ENCODE data around the gene PPWD1. TPM values are rescaled to one million over a fixed set of nuclear protein-coding genes. Genes with fewer than 3 reads are reported as not detected.

The PPWD1 gene
- total RNA-seq, 1 donor from 2014 or later = 55.5 TPM

DNA sequence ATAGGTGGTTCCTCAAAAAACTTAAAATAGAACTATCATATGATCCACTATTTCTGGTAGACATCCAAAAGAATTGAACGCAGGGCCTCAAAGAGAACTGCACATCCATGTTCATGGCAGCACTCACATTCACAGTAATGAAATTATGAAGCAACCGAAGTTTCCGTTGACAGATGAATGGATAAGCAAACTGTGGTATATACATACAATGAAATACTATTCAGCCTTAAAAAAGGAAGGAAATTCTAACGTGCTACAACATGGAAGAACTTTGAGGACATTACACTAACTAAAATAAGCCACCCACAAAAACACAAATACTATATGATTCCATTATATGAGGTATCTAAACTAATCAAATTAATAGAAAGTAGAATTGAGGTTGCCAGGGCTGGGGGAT is 18.6 kb upstream of the PPWD1 start:
- no peak for DNase-seq (ENCODE audit: low spot score, unreplicated experiment)
- Mint-ChIP-seq H3K4me1 (ENCODE audit: low read depth) (no peaks in the 10 kb centered on the region), H3K36me3 (ENCODE audit: insufficient read depth) (peaks cover 5% of the 10 kb centered on the region), H3K27ac (no peak overlapping the region), H3K9me3 (ENCODE audit: low read depth) (no peaks in the 10 kb centered on the region), H3K27me3 (no peaks in the 10 kb centered on the region), H3K4me3 (ENCODE audit: low read depth) (no peak overlapping the region)
- TF ChIP-seq CTCF (IDR thresholded peaks at IDR 0.05; ENCODE audit: unreplicated experiment) = no peak

DNA sequence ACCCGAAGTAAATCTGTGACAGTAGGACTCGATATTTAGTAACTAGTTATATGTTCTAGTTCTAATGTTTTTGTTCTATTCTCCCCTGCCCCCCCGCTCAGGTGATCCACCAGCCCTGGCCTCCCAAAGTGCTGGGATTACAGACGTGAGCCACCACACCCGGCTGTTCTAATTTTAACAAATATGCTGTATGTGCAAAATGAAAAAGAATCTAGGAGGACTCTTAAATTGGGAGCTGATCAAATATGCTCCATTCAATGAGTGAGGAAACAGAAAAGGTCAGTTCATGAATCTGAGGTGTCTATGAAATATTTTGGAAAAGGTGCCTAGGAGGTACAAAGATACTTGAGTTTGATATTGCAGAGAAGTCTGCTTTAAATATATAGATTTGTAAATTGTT is 17.0 kb upstream of the PPWD1 start:
- Mint-ChIP-seq H3K27me3 (no peaks in the 10 kb centered on the region), H3K27ac (no peak overlapping the region), H3K36me3 (ENCODE audit: insufficient read depth) (peaks cover 7% of the 10 kb centered on the region), H3K4me1 (ENCODE audit: low read depth) (no peaks in the 10 kb centered on the region), H3K9me3 (ENCODE audit: low read depth) (no peaks in the 10 kb centered on the region), H3K4me3 (ENCODE audit: low read depth) (no peak overlapping the region)
- no peak for DNase-seq (ENCODE audit: low spot score, unreplicated experiment)
- TF ChIP-seq CTCF (IDR thresholded peaks at IDR 0.05; ENCODE audit: unreplicated experiment) = no peak

GRCh38 chr5:65548281-65548680 is 14.8 kb upstream of the PPWD1 start:
- Mint-ChIP-seq H3K36me3 (ENCODE audit: insufficient read depth) (peaks cover 5% of the 10 kb centered on the region), H3K27me3 (no peaks in the 10 kb centered on the region), H3K4me1 (ENCODE audit: low read depth) (no peaks in the 10 kb centered on the region), H3K4me3 (ENCODE audit: low read depth) (no peak overlapping the region), H3K9me3 (ENCODE audit: low read depth) (no peaks in the 10 kb centered on the region), H3K27ac (no peak overlapping the region)
- no peak for TF ChIP-seq CTCF (IDR thresholded peaks at IDR 0.05; ENCODE audit: unreplicated experiment)
- no peak for DNase-seq (ENCODE audit: low spot score, unreplicated experiment)

DNA sequence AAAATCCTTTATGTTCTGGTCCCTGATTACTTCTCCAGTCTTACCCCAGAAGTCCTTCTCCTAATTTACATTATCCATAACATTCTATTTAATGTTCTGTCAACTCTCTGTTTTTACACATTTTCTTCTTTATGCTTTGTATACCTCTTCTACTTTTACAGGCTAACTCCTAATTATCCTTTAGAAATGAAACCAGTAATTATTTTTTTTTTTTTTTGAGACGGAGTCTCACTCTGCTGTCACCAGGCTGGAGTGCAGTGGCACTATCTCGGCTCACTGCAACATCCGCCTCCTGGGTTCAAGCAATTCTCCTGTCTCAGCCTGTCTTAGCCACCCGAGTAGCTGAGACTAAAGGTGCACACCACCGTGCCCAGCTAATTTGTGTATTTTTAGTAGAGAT is 9.2 kb upstream of the PPWD1 start:
- Mint-ChIP-seq H3K27me3 (no peaks in the 10 kb centered on the region), H3K4me3 (ENCODE audit: low read depth) (no peak overlapping the region), H3K27ac (no peak overlapping the region), H3K4me1 (ENCODE audit: low read depth) (no peaks in the 10 kb centered on the region), H3K9me3 (ENCODE audit: low read depth) (no peaks in the 10 kb centered on the region), H3K36me3 (ENCODE audit: insufficient read depth) (peaks cover 3% of the 10 kb centered on the region)
- DNase-seq (ENCODE audit: low spot score, unreplicated experiment) = no peak
- TF ChIP-seq CTCF (IDR thresholded peaks at IDR 0.05; ENCODE audit: unreplicated experiment) = no peak

- TF ChIP-seq CTCF (IDR thresholded peaks at IDR 0.05; ENCODE audit: unreplicated experiment) = no peak
- no peaks in the 10 kb centered on the region for H3K4me1 Mint-ChIP-seq (ENCODE audit: low read depth)
- no peaks in the 10 kb centered on the region for H3K27me3 Mint-ChIP-seq
- no peak overlapping the region for H3K27ac Mint-ChIP-seq
- H3K9me3 Mint-ChIP-seq (ENCODE audit: low read depth) = no peaks in the 10 kb centered on the region
- no peaks in the 10 kb centered on the region for H3K36me3 Mint-ChIP-seq (ENCODE audit: insufficient read depth)
- no peak overlapping the region for H3K4me3 Mint-ChIP-seq (ENCODE audit: low read depth)
- no peak for DNase-seq (ENCODE audit: low spot score, unreplicated experiment)
Observed at GRCh38 chr5:65555287-65555686, 7.8 kb upstream of the PPWD1 start.
